Testis (tissue), 2 donors: ENCODE measurements around the gene TMEM167A.

ENCODE experiments used
- POLR2A ChIP-seq: fragments of 450-650 bp; IDR thresholded peaks from one replicate; pipeline ENCODE4 v1.6.1; 2017; ENCODE audit warnings: antibody characterized with exemption, mild to moderate bottlenecking, moderate library complexity
- TF ChIP-seq, protein P1 (sequence below), 3 experiments: fragments of 450-650 bp in 2 of 3; fragments of 200-600 bp in 1 of 3; sonication (generic) in 1 of 3; IDR thresholded peaks; one replicate each; pipeline ENCODE4 v1.5.1; 2016 to 2019; ENCODE audit warnings: antibody characterized with exemption in 3 of 3, mild to moderate bottlenecking in 2 of 3, moderate library complexity in 1 of 3

DNA sequence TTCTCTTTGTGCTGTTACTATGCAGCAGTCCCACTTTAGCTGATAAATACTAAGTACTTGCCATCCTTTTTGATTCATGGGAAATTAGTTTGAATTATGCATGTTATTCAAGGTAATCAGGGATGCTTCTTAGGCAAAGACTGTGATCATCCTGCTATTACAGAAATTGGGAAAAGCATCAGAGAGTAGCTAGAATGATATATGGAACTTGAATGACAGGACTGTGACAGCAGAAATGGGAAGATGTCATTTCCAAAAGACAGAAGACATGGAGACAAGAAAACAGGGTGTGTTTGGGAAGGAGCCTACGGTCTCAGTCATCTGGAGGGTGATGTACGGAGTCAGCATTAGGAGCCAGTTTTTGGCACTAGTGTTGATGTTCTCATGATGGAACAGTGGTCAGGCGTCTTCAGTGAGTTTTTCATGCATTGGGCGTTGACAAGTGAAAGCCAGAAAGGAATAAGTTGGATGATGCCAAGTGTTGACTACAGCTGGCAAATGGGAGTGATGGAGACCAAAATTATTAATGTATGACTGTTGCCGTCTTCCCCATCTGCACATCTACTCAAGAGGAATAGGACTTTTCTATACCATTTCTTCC lies 70.4 kb downstream of the TMEM167A start:
- TF ChIP-seq, protein P1, sequence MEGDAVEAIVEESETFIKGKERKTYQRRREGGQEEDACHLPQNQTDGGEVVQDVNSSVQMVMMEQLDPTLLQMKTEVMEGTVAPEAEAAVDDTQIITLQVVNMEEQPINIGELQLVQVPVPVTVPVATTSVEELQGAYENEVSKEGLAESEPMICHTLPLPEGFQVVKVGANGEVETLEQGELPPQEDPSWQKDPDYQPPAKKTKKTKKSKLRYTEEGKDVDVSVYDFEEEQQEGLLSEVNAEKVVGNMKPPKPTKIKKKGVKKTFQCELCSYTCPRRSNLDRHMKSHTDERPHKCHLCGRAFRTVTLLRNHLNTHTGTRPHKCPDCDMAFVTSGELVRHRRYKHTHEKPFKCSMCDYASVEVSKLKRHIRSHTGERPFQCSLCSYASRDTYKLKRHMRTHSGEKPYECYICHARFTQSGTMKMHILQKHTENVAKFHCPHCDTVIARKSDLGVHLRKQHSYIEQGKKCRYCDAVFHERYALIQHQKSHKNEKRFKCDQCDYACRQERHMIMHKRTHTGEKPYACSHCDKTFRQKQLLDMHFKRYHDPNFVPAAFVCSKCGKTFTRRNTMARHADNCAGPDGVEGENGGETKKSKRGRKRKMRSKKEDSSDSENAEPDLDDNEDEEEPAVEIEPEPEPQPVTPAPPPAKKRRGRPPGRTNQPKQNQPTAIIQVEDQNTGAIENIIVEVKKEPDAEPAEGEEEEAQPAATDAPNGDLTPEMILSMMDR (IDR thresholded peaks at IDR 0.05), result no peak
- TF ChIP-seq POLR2A, result no peak
